Inferior parietal cortex (tissue), 1 donor: ENCODE data around the gene ITIH3.

Experiments
- DNase-seq: peaks from one replicate; pipeline ENCODE4 v3.0.0-alpha.2; 2016; ENCODE audit errors: extremely low spot score

ITIH3 gene

GRCh38 chr3:52827441-52827840 lies 32.8 kb downstream of the ITIH3 start:
- no peak for DNase-seq

- no peak for DNase-seq
Observed at GRCh38 chr3:52827866-52828376, 33.3 kb downstream of the ITIH3 start.

GRCh38 chr3:52829482-52829881 lies 34.9 kb downstream of the ITIH3 start:
- DNase-seq = no peak

- no peak for DNase-seq
Observed at GRCh38 chr3:52829906-52830463, 35.4 kb downstream of the ITIH3 start.

- DNase-seq = no peak
Observed at GRCh38 chr3:52830535-52831258, 36.1 kb downstream of the ITIH3 start, which contains the start of gene ITIH4. Gene ITIH4, minus strand, starts transcription at chr3:52830672. Its CDS starts 30 bp downstream, at chr3:52830642.

DNA sequence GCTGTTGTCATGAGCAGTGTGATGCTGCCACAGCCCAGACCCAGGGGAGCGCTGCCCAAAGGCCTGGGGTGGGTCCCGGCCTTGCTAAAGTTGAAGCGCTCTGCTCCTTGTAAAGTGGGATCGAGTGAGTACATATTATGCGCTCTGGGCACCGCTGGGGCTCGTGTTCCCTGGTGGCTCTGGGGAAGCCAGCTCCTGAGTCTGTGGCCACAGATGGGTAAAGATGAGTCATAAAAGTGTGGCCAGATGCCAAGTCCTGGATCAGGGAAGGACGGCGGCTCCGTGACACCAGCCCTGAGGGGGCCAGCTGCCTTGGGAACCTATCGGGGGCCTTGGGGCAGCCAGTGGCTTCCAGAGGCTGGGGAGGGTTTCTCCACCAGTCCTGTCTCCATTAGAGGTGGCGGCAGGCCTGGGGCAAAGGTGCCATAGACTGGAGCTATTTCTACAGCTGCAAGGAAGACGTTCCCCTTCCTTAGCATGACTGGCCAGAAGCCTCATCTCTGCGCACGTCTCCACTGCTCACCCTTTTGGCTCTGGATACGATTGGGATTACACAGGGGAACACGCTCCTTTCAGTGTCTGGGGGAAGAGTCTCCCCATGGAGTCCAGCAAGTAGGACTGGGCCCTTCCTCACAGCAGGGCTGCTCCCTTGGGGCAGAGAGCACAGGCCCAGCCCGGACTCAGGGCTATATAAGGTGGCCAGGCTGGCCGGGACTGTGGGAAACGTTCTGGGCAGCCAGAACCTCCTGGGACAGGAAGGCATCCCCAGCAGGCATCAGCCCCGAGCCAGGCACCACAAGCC lies 37.1 kb downstream of the ITIH3 start:
- peak; percentile 40 for DNase-seq

GRCh38 chr3:52833202-52833601 lies 38.6 kb downstream of the ITIH3 start:
- DNase-seq = no peak

GRCh38 chr3:52834871-52835501 lies 40.4 kb downstream of the ITIH3 start, which contains the start of gene MUSTN1:
Gene MUSTN1, minus strand, starts transcription at chr3:52835019. Its CDS starts 71 bp downstream, at chr3:52834948.
- DNase-seq = no peak

- no peak for DNase-seq
Observed at GRCh38 chr3:52835766-52836470, 41.3 kb downstream of the ITIH3 start.

GRCh38 chr3:52836471-52836845 lies 41.9 kb downstream of the ITIH3 start:
- DNase-seq = no peak

- no peak for DNase-seq
Observed at GRCh38 chr3:52836986-52837385, 42.4 kb downstream of the ITIH3 start.

DNA sequence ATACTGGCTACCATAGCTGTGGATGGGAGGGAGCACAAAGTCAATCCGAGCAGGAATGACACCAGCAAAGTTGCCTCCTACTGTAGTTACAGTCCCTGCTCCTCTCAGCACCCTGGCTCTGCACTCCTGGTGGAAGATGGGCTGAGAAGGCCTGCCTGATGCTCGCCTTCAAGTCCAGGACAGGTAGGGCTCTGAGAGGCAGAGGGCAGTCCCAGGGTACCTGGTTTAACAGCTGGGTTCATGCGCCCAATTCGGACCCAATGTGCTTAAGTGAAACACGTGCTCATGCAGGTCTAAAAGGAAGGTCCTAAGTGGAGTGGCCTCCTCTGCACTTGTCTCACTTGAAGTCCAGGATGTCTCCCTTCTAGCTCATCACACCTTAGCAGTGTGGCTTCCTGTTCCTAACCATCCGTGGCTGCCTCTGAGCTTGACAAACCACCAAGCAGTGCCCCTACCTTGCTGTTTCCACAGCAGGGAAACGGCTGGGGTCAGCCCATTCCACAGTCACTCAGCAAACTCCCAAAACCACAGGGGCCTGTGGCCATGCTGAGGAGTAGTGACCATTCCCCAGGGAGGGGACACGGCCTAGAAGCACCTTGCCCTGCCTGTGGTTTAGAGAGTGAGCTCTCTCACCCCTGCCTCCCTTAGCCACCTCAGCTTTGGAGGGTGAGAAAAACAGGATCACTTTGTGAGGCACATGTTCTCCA lies 44.1 kb downstream of the ITIH3 start:
- no peak for DNase-seq

- DNase-seq = no peak
Observed at GRCh38 chr3:52839268-52839575, 44.6 kb downstream of the ITIH3 start.

DNA sequence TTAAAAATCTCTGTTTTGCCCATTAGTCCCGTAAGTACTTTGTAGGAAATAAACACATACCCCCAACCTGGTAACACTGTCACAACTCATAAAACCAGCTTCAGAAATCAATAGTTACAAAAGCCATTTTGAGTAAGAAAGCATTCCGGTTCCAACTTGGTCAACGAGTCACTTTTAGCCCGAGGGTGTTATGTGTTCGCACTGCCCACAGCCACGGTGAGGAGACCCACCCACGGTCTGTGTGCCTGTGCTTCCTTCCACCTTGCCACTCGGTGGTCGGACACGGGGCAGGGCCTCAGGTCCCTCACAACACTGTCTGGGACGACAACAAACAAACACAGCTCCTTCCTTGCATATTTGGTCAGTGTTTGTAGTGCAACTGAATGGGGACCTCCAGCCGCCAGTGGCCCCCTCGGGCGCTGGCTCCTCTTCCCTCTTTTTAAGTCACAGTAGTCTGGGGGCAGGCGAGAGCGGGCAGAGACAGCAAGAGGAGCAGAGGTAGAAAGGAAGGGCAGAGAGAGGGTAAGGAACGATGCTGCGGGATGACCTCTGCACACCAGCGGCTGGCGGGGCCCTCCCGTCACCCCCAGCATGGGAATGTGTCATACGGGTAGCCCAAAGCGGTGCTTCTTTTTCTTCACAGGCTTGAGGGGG lies 45.4 kb downstream of the ITIH3 start:
- DNase-seq = no peak

GRCh38 chr3:52841211-52841980 lies 46.8 kb downstream of the ITIH3 start:
- DNase-seq = no peak

GRCh38 chr3:52841981-52842340 lies 47.4 kb downstream of the ITIH3 start:
- DNase-seq = no peak

- DNase-seq = no peak
Observed at GRCh38 chr3:52842424-52842823, 47.8 kb downstream of the ITIH3 start.

- DNase-seq = no peak
Observed at GRCh38 chr3:52843108-52843865, 48.7 kb downstream of the ITIH3 start.

GRCh38 chr3:52843881-52844280 lies 49.3 kb downstream of the ITIH3 start:
- DNase-seq = no peak
